Activated CD4-positive, alpha-beta T cell treated with anti-CD3 and anti-CD28 coated beads, Interleukin-2, amount 10 ng/mL, durations not matched to agents 7 days and 5 days (primary cell): ENCODE data around the gene MRPS17. TPM values are rescaled to one million over a fixed set of nuclear protein-coding genes. Genes with fewer than 3 reads are reported as not detected.
A peak's percentile ranks its signal among the peaks of the same experiment; 100 is the strongest.
"Not testable (repeated sequence)": the region's sequence is repeated elsewhere in the genome, so short reads cannot be mapped to it uniquely, and the experiment has no call there.

ENCODE experiments used
- CTCF ChIA-PET: fragments of 350-600 bp; sonication (Branson Sonifier 250); formaldehyde crosslinking; loops from one replicate; lab custom pipeline; 2021; ENCODE audit warnings: antibody characterized with exemption; lab: Charles Lee
- POLR2A ChIA-PET: fragments of 350-600 bp; sonication (Branson Sonifier 250); formaldehyde crosslinking; loops from one replicate; lab custom pipeline; 2021; ENCODE audit warnings: antibody characterized with exemption; lab: Charles Lee
- DNase-seq: peaks from one replicate; pipeline ENCODE4 v3.0.0-alpha.2; 2020
- H3K27ac Mint-ChIP-seq: one replicate; pipeline ENCODE4 v1.8.0; 2021; ENCODE audit warnings: mild to moderate bottlenecking, moderate library complexity, mixed read lengths
- H3K27me3 Mint-ChIP-seq: one replicate; pipeline ENCODE4 v1.8.0; 2021; ENCODE audit warnings: mixed read lengths
- H3K36me3 Mint-ChIP-seq: one replicate; pipeline ENCODE4 v1.8.0; 2021; ENCODE audit warnings: low read depth, mixed read lengths
- H3K4me1 Mint-ChIP-seq: one replicate; pipeline ENCODE4 v1.8.0; 2021; ENCODE audit warnings: mixed read lengths
- H3K4me3 Mint-ChIP-seq: one replicate; pipeline ENCODE4 v1.8.0; 2021; ENCODE audit warnings: mild to moderate bottlenecking, moderate library complexity, mixed read lengths
- H3K9me3 Mint-ChIP-seq: one replicate; pipeline ENCODE4 v1.8.0; 2021; ENCODE audit warnings: mixed read lengths
- total RNA-seq, 2 experiments: library from RNA; stranded (reverse); gene quantifications; one replicate each; pipeline ENCODE4 v1.2.3, GENCODE V29; 2021

MRPS17 gene
- 10 to 100 TPM; 11.8 to 14.9 TPM for total RNA-seq

- POLR2A ChIA-PET, result no interaction called here
- Mint-ChIP-seq H3K9me3 (no peaks in the 10 kb centered on the region), H3K27me3 (no peaks in the 10 kb centered on the region), H3K4me1 (peaks cover 22% of the 10 kb centered on the region), H3K4me3 (peak within 1 kb of the TSS; percentile 94), H3K27ac (peak within 1 kb of the TSS; percentile 97), H3K36me3 (peaks cover 20% of the 10 kb centered on the region)
- DNase-seq, result peak; percentile 94
- CTCF ChIA-PET, result interaction anchor here (0.6 to 2.0 kb wide), 2 partner anchors 9 to 13 kb away, joined by 3 to 6 read pairs; partner anchors contain the start of gene NIPSNAP2
Observed at GRCh38 chr7:55951637-55952351, at the start of gene MRPS17. TSS of gene MRPS17 (plus strand) at chr7:55951877. CDS start at chr7:55953196, 1,319 bp downstream.

- H3K4me3 Mint-ChIP-seq, result no peak overlapping the region
- H3K9me3 Mint-ChIP-seq, result peaks cover 12% of the 10 kb centered on the region
- no peaks in the 10 kb centered on the region for H3K4me1 Mint-ChIP-seq
- ChIA-PET POLR2A (no interaction called here), CTCF (no interaction called here)
- DNase-seq, result no peak
- no peak overlapping the region for H3K27ac Mint-ChIP-seq
- no peaks in the 10 kb centered on the region for H3K27me3 Mint-ChIP-seq
- H3K36me3 Mint-ChIP-seq, result peaks cover 10% of the 10 kb centered on the region
Observed at GRCh38 chr7:55903985-55904759, 47.5 kb upstream of the MRPS17 start.

GRCh38 chr7:55912748-55913158 lies 38.9 kb upstream of the MRPS17 start:
- Mint-ChIP-seq H3K4me3 (no peak overlapping the region), H3K27me3 (no peaks in the 10 kb centered on the region), H3K36me3 (peaks cover 20% of the 10 kb centered on the region), H3K9me3 (peaks cover 6% of the 10 kb centered on the region), H3K27ac (no peak overlapping the region), H3K4me1 (peaks cover 13% of the 10 kb centered on the region)
- no peak for DNase-seq
- ChIA-PET CTCF (interaction anchor here (1.2 kb wide), 1 partner anchor 51 kb away, joined by 5 read pairs; the partner anchor contains the start of gene NIPSNAP2), POLR2A (no interaction called here)

GRCh38 chr7:55917771-55918170 lies 33.9 kb upstream of the MRPS17 start:
- CTCF ChIA-PET, result interaction anchor here (1.7 kb wide), 1 partner anchor 9 kb away, joined by 4 read pairs; no protein-coding TSS in a partner anchor
- peaks cover 11% of the 10 kb centered on the region for H3K36me3 Mint-ChIP-seq
- H3K27me3 Mint-ChIP-seq, result no peaks in the 10 kb centered on the region
- no peak for DNase-seq
- H3K4me1 Mint-ChIP-seq, result peaks cover 6% of the 10 kb centered on the region
- POLR2A ChIA-PET, result no interaction called here
- no peak overlapping the region for H3K4me3 Mint-ChIP-seq
- no peak overlapping the region for H3K27ac Mint-ChIP-seq
- peaks cover 3% of the 10 kb centered on the region for H3K9me3 Mint-ChIP-seq

- no peak overlapping the region for H3K27ac Mint-ChIP-seq
- H3K36me3 Mint-ChIP-seq, result peaks cover 5% of the 10 kb centered on the region
- peaks cover 2% of the 10 kb centered on the region for H3K9me3 Mint-ChIP-seq
- no peak overlapping the region for H3K4me3 Mint-ChIP-seq
- H3K4me1 Mint-ChIP-seq, result no peaks in the 10 kb centered on the region
- no peak for DNase-seq
- POLR2A ChIA-PET, result no interaction called here
- no peaks in the 10 kb centered on the region for H3K27me3 Mint-ChIP-seq
- CTCF ChIA-PET, result no interaction called here
Observed at GRCh38 chr7:55928006-55928767, 23.5 kb upstream of the MRPS17 start.

- ChIA-PET CTCF (interaction anchor here (1.2 kb wide), 1 partner anchor 32 kb away, joined by 3 read pairs; the partner anchor contains the start of gene NIPSNAP2), POLR2A (no interaction called here)
- H3K4me1 Mint-ChIP-seq, result no peaks in the 10 kb centered on the region
- no peak overlapping the region for H3K27ac Mint-ChIP-seq
- no peak overlapping the region for H3K4me3 Mint-ChIP-seq
- no peak for DNase-seq
- no peaks in the 10 kb centered on the region for H3K36me3 Mint-ChIP-seq
- no peaks in the 10 kb centered on the region for H3K27me3 Mint-ChIP-seq
- H3K9me3 Mint-ChIP-seq, result peaks cover 8% of the 10 kb centered on the region
Observed at GRCh38 chr7:55931421-55932151, 20.1 kb upstream of the MRPS17 start.

- Mint-ChIP-seq H3K9me3 (peaks cover 43% of the 10 kb centered on the region), H3K4me1 (no peaks in the 10 kb centered on the region), H3K4me3 (no peak overlapping the region), H3K36me3 (peaks cover 12% of the 10 kb centered on the region), H3K27ac (no peak overlapping the region), H3K27me3 (no peaks in the 10 kb centered on the region)
- DNase-seq, result no peak
- CTCF ChIA-PET, result no interaction called here
- POLR2A ChIA-PET, result no interaction called here
Observed at GRCh38 chr7:55939514-55940123, 12.1 kb upstream of the MRPS17 start.

GRCh38 chr7:55946545-55946944 lies 5.1 kb upstream of the MRPS17 start:
- Mint-ChIP-seq H3K27me3 (no peaks in the 10 kb centered on the region), H3K4me3 (no peak overlapping the region), H3K9me3 (peaks cover 19% of the 10 kb centered on the region), H3K27ac (no peak overlapping the region), H3K4me1 (peaks cover 2% of the 10 kb centered on the region), H3K36me3 (peaks cover 2% of the 10 kb centered on the region)
- ChIA-PET CTCF (no interaction called here), POLR2A (no interaction called here)
- no peak for DNase-seq

- peaks cover 24% of the 10 kb centered on the region for H3K4me1 Mint-ChIP-seq
- H3K36me3 Mint-ChIP-seq, result peaks cover 20% of the 10 kb centered on the region
- POLR2A ChIA-PET, DNase-seq, H3K9me3 Mint-ChIP-seq, H3K27me3 Mint-ChIP-seq: not testable (repeated sequence)
- peak overlapping the region; percentile 94 for H3K4me3 Mint-ChIP-seq
- H3K27ac Mint-ChIP-seq, result peak overlapping the region; percentile 97
- CTCF ChIA-PET, result interaction anchor here (0.6 kb wide), 1 partner anchor 9 kb away, joined by 3 read pairs; no protein-coding TSS in a partner anchor
Observed at GRCh38 chr7:55952352-55952671, 635 bp downstream of the MRPS17 start.

GRCh38 chr7:55953707-55954475 lies 2.2 kb downstream of the MRPS17 start:
- Mint-ChIP-seq H3K27ac (peak overlapping the region; percentile 97), H3K4me3 (peak overlapping the region; percentile 94), H3K4me1 (peaks cover 24% of the 10 kb centered on the region), H3K27me3 (no peaks in the 10 kb centered on the region), H3K9me3 (no peaks in the 10 kb centered on the region), H3K36me3 (peaks cover 21% of the 10 kb centered on the region)
- POLR2A ChIA-PET, result no interaction called here
- CTCF ChIA-PET, result interaction anchor here (1.0 kb wide), 1 partner anchor 10 kb away, joined by 8 read pairs; the partner anchor contains the start of gene NIPSNAP2
- DNase-seq, result no peak

GRCh38 chr7:55957190-55957589 lies 5.5 kb downstream of the MRPS17 start:
- H3K27me3 Mint-ChIP-seq, result no peaks in the 10 kb centered on the region
- peaks cover 19% of the 10 kb centered on the region for H3K36me3 Mint-ChIP-seq
- no peaks in the 10 kb centered on the region for H3K9me3 Mint-ChIP-seq
- ChIA-PET CTCF (no interaction called here), POLR2A (no interaction called here)
- peaks cover 19% of the 10 kb centered on the region for H3K4me1 Mint-ChIP-seq
- H3K27ac Mint-ChIP-seq, result no peak overlapping the region
- no peak for DNase-seq
- no peak overlapping the region for H3K4me3 Mint-ChIP-seq
